GM23338 (cell line): Measurements from ENCODE around the gene FXN. TPM values are rescaled to one million over a fixed set of nuclear protein-coding genes. Genes with fewer than 3 reads are reported as not detected.

Experiments used
- ATAC-seq: fragments of 200-7000 bp; cut with Tn5 transposase; 3 replicates; pipeline ENCODE4 v1.9.1; 2020
- DNase-seq: peaks from one replicate; pipeline ENCODE4 v3.0.0-alpha.2; 2015; ENCODE audit warnings: low spot score
- H2AFZ ChIP-seq: fragments of 200-600 bp; sonication (generic); 2 replicates; pipeline ENCODE4 v1.8.0; 2016; ENCODE audit warnings: antibody characterized with exemption, mild to moderate bottlenecking, moderate library complexity
- H3F3A ChIP-seq: fragments of 200-600 bp; sonication (generic); replicated peaks from 2 replicates; pipeline ENCODE4 v1.8.0; 2017; ENCODE audit warnings: antibody characterized with exemption, mixed run types, low read depth
- H3K27ac ChIP-seq: fragments of 200-600 bp; sonication (generic); 2 replicates; pipeline ENCODE4 v1.6.1; 2016; ENCODE audit warnings: low read depth
- H3K27me3 ChIP-seq: fragments of 200-600 bp; sonication (generic); 2 replicates; pipeline ENCODE4 v1.8.0; 2016; ENCODE audit warnings: mild to moderate bottlenecking, mixed run types, moderate library complexity; ENCODE audit not compliant: insufficient read depth
- H3K36me3 ChIP-seq: fragments of 200-600 bp; sonication (generic); 2 replicates; pipeline ENCODE4 v1.8.0; 2016; ENCODE audit warnings: mild to moderate bottlenecking; ENCODE audit not compliant: insufficient read depth
- H3K4me1 ChIP-seq: fragments of 200-600 bp; sonication (generic); 2 replicates; pipeline ENCODE4 v1.8.0; 2016; ENCODE audit warnings: mild to moderate bottlenecking, moderate library complexity; ENCODE audit not compliant: insufficient read depth
- H3K4me2 ChIP-seq: fragments of 200-600 bp; sonication (generic); 2 replicates; pipeline ENCODE4 v1.7.1; 2017; ENCODE audit warnings: mixed run types
- H3K4me3 ChIP-seq: fragments of 200-600 bp; sonication (generic); 2 replicates; pipeline ENCODE4 v1.6.1; 2016; ENCODE audit warnings: mixed run types
- H3K79me2 ChIP-seq: fragments of 200-600 bp; sonication (generic); replicated peaks from 2 replicates; pipeline ENCODE4 v1.8.0; 2017; ENCODE audit warnings: mild to moderate bottlenecking; ENCODE audit not compliant: insufficient read depth
- H3K9me2 ChIP-seq: fragments of 200-600 bp; sonication (generic); 2 replicates; pipeline ENCODE4 v1.8.0; 2017; ENCODE audit not compliant: insufficient read depth
- H4K20me1 ChIP-seq: fragments of 200-600 bp; sonication (generic); replicated peaks from 2 replicates; pipeline ENCODE4 v1.8.0; 2017; ENCODE audit warnings: mild to moderate bottlenecking; ENCODE audit not compliant: insufficient read depth
- H3K27ac Mint-ChIP-seq: 2 replicates; pipeline ENCODE4 v1.8.0; 2020; ENCODE audit warnings: inconsistent platforms, mild to moderate bottlenecking, moderate library complexity, mixed read lengths
- H3K27me3 Mint-ChIP-seq: 3 replicates; pipeline ENCODE4 v1.8.0; 2022; ENCODE audit warnings: low read depth, mild to moderate bottlenecking, moderate library complexity, mixed read lengths, inconsistent platforms; ENCODE audit not compliant: insufficient read depth, poor library complexity
- H3K36me3 Mint-ChIP-seq: 3 replicates; pipeline ENCODE4 v1.8.0; 2021; ENCODE audit warnings: low read depth, mild to moderate bottlenecking, inconsistent platforms, moderate library complexity, mixed read lengths
- H3K4me1 Mint-ChIP-seq: 3 replicates; pipeline ENCODE4 v1.8.0; 2020; ENCODE audit warnings: mild to moderate bottlenecking, inconsistent platforms, mixed read lengths
- H3K4me3 Mint-ChIP-seq: 3 replicates; pipeline ENCODE4 v1.8.0; 2021; ENCODE audit warnings: moderate library complexity, mild to moderate bottlenecking, inconsistent platforms, mixed read lengths
- H3K9me3 Mint-ChIP-seq: 3 replicates; pipeline ENCODE4 v1.8.0; 2020; ENCODE audit warnings: moderate library complexity, mild to moderate bottlenecking, inconsistent platforms, mixed read lengths
- CREB1 ChIP-seq: fragments of 250-450 bp; sonication (Bioruptor Pico); IDR thresholded peaks from 2 replicates; pipeline ENCODE4 v1.5.0; 2020; ENCODE audit warnings: low read depth, mild to moderate bottlenecking, moderate library complexity
- CTCF ChIP-seq, 2 experiments: fragments of 200-600 bp in 1 of 2; sonication (generic) in 1 of 2; conservative IDR thresholded peaks; 2 replicates each; pipeline versions ENCODE4 v1.5.1 to v1.6.1; 2016 to 2017; ENCODE audit warnings: antibody characterized with exemption in 2 of 2, low read depth in 2 of 2, mild to moderate bottlenecking in 2 of 2, moderate library complexity in 1 of 2
- ETS1 ChIP-seq: IDR thresholded peaks from 2 replicates; pipeline ENCODE4 v1.6.1; 2016; ENCODE audit warnings: antibody characterized with exemption
- EZH2 ChIP-seq: fragments of 200-600 bp; sonication (generic); IDR thresholded peaks from one replicate; pipeline ENCODE4 v1.8.0; 2017; ENCODE audit warnings: antibody characterized with exemption, mild to moderate bottlenecking, low read depth; ENCODE audit not compliant: unreplicated experiment
- EZH2phosphoT487 ChIP-seq: fragments of 200-600 bp; sonication (generic); IDR thresholded peaks from one replicate; pipeline ENCODE4 v1.8.1; 2018; ENCODE audit warnings: antibody characterized with exemption; ENCODE audit not compliant: unreplicated experiment
- NANOG ChIP-seq: IDR thresholded peaks from 2 replicates; pipeline ENCODE4 v1.6.1; 2016; ENCODE audit warnings: antibody characterized with exemption, borderline replicate concordance
- REST ChIP-seq: IDR thresholded peaks from one replicate; pipeline ENCODE4 v1.6.1; 2018; ENCODE audit warnings: antibody characterized with exemption; ENCODE audit not compliant: unreplicated experiment
- ZNF114 ChIP-seq: fragments of 250-450 bp; sonication (Bioruptor Pico); IDR thresholded peaks from 2 replicates; pipeline ENCODE4 v1.5.0; 2020; ENCODE audit warnings: mild to moderate bottlenecking, moderate library complexity
- ZNF462 ChIP-seq: fragments of 250-450 bp; sonication (Bioruptor Pico); IDR thresholded peaks from 2 replicates; pipeline ENCODE4 v1.5.0; 2020; ENCODE audit warnings: mild to moderate bottlenecking, moderate library complexity
- polyA plus RNA-seq: library from polyadenylated mRNA; unstranded; fragments of >200 nt; fragmentation: Nextera tagmentation; extraction: Ambion mirVana; gene quantifications from 2 replicates; pipeline ENCODE4 v1.2.1, GENCODE V29; 2016
- total RNA-seq: library from RNA; depleted of rRNA; stranded (reverse); fragments of >200 nt; shearing (Covaris generic); gene quantifications from 2 replicates; pipeline ENCODE4 v1.2.3, GENCODE V29; 2014

The FXN gene
- total and polyA plus RNA-seq, 2 experiments from 2014 or later, result 26.1 to 66.4 TPM

- H3K27me3 Mint-ChIP-seq, result no peaks in the 10 kb centered on the region
- Histone ChIP-seq H3K4me1 (peaks cover 5% of the 10 kb centered on the region), H3K27me3 (no peaks in the 10 kb centered on the region), H3F3A (no peaks in the 10 kb centered on the region), H3K27ac (no peak overlapping the region), H3K36me3 (no peaks in the 10 kb centered on the region), H4K20me1 (no peaks in the 10 kb centered on the region), H3K79me2 (no peaks in the 10 kb centered on the region), H3K9me2 (no peaks in the 10 kb centered on the region), H3K4me3 (no peak overlapping the region), H3K4me2 (no peak overlapping the region), H2AFZ (no peak overlapping the region)
- H3K4me1 Mint-ChIP-seq, result peaks cover 17% of the 10 kb centered on the region
- H3K4me3 Mint-ChIP-seq, result no peak overlapping the region
- DNase-seq (no peak), ATAC-seq (no peak)
- TF ChIP-seq ZNF114 (no peak), REST (no peak), ETS1 (no peak), EZH2phosphoT487 (no peak), EZH2 (no peak), ZNF462 (CRISPR knock-in tag) (no peak), NANOG (no peak), CTCF (conservative IDR thresholded peaks at IDR 0.05; ENCODE audit: low read depth in 2 of 2) (no peak), CREB1 (no peak)
- H3K9me3 Mint-ChIP-seq, result no peaks in the 10 kb centered on the region
- H3K36me3 Mint-ChIP-seq, result no peaks in the 10 kb centered on the region
- H3K27ac Mint-ChIP-seq, result no peak overlapping the region
Observed at GRCh38 chr9:69003051-69003450, 32.5 kb upstream of the FXN start.
